ENCODE results near the gene PCBP3.

PCBP3 gene

DNA sequence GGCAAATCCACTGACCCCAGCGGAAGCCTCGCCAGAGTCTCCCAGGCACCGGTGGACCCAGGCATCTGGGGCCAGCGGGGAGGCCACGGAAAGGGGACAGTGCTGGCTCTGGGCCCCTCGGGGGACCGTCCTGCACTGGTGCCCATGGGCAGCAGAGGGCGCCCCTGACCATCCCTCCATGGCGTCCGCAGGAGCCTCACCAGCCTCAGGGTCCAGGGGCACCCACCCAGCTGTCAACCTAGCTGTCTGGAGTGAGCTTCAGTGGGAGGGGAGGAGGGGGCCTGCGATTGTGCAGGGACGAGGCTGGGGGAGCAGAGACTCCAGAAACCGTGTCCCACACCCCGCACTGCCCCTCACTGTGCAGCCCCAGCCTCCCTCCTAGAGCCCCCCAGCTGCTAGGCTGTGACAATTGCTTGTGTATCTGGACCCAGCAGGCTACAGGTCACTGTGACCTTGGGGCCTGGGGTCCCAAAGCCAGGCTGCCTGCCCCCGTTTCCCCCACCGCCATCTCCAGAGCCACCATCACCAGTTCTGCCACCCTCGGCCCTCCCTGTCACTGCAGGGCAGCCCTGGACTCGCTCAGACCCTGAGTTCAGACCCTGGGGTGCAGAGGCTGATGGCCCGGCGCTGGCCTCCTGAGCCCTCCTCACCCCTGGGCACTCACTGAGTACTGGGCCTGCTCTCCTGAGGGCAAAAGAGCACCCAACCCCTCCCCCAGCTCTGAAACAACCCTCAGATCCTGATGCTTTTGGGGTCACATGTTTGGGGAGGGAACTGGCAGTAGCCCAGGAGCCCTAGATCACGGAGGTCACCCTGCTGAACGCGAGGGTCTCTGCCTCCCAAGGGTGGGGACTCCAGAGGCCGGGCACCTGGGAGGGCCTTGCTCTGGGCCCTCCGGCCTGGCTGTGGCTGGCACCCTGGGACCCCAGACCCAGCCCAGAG, 327.4 kb downstream of the PCBP3 start:
- DNase-seq: peak; percentile 87
- Histone ChIP-seq H3K4me3 (ENCODE audit: low read depth, low read length) (no peak overlapping the region), H3K36me3 (no peaks in the 10 kb centered on the region), H3K27ac (peak overlapping the region; percentile 36; the same call in 1 of the 2 replicates), H3K27me3 (ENCODE audit: insufficient read depth, low read depth, severe bottlenecking) (no peaks in the 10 kb centered on the region), H3K9me3 (ENCODE audit: severe bottlenecking) (no peaks in the 10 kb centered on the region)
- TF ChIP-seq CTCF (IDR thresholded peaks at IDR 0.05; ENCODE audit: low read depth, low read length): peak; percentile 99

GRCh38 chr21:45971616-45972352, 328.3 kb downstream of the PCBP3 start:
- no peaks in the 10 kb centered on the region for H3K27me3 ChIP-seq (ENCODE audit: insufficient read depth, low read depth, severe bottlenecking)
- peak; percentile 7 for DNase-seq
- H3K4me3 ChIP-seq (ENCODE audit: low read depth, low read length): no peak overlapping the region
- no peaks in the 10 kb centered on the region for H3K36me3 ChIP-seq
- H3K27ac ChIP-seq: no peak overlapping the region
- H3K9me3 ChIP-seq (ENCODE audit: severe bottlenecking): peaks cover 3% of the 10 kb centered on the region
- no peak for TF ChIP-seq CTCF (IDR thresholded peaks at IDR 0.05; ENCODE audit: low read depth, low read length)

GRCh38 chr21:45972353-45972715, 328.8 kb downstream of the PCBP3 start:
- Histone ChIP-seq H3K27ac (no peak overlapping the region), H3K9me3 (ENCODE audit: severe bottlenecking) (peaks cover 3% of the 10 kb centered on the region), H3K27me3 (ENCODE audit: insufficient read depth, low read depth, severe bottlenecking) (no peaks in the 10 kb centered on the region), H3K4me3 (ENCODE audit: low read depth, low read length) (no peak overlapping the region), H3K36me3 (no peaks in the 10 kb centered on the region)
- TF ChIP-seq CTCF (IDR thresholded peaks at IDR 0.05; ENCODE audit: low read depth, low read length): no peak
- peak; percentile 11 for DNase-seq

DNA sequence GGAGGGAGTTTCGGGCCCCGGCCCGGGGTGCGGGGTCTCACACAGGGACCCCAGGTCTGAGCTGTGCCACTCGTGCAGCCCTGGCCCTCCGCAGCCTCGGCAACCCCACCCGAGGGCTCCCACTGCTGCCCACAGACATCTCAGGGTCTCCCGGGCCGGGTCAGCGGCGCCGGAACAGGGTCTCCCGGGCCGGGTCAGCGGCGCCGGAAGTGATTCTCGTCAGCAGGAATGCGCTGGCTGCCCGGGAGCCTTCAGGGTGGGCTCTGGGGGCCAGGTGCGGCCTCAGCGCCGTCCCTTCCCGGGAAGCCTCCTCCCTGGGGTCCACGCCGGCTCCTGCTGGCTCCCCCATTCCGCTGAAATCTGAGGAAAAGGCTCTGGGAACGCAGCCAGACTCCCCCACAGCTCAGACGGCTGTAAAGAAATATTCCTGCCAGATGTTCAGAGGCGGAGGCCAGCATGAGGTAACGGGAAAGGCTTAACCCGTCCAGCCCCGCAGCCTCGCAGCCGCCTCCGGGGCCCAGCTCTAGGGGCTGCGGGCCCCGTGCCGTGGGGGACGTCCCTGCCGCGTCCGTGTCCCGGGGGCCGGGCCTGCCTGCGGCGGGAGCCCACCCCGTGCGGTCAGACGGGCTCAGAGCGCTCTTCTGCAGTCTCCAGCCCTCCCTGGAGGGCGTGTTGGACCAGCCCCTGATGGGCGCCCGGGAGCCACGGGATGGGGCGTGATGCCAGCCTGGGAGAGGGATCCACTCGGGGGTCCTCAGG, 329.4 kb downstream of the PCBP3 start:
- Histone ChIP-seq H3K9me3 (ENCODE audit: severe bottlenecking) (peaks cover 3% of the 10 kb centered on the region), H3K27me3 (ENCODE audit: insufficient read depth, low read depth, severe bottlenecking) (no peaks in the 10 kb centered on the region), H3K4me3 (ENCODE audit: low read depth, low read length) (peak overlapping the region; percentile 64), H3K27ac (peak overlapping the region; percentile 23), H3K36me3 (no peaks in the 10 kb centered on the region)
- TF ChIP-seq CTCF (IDR thresholded peaks at IDR 0.05; ENCODE audit: low read depth, low read length): no peak
- DNase-seq: peak; percentile 41

DNA sequence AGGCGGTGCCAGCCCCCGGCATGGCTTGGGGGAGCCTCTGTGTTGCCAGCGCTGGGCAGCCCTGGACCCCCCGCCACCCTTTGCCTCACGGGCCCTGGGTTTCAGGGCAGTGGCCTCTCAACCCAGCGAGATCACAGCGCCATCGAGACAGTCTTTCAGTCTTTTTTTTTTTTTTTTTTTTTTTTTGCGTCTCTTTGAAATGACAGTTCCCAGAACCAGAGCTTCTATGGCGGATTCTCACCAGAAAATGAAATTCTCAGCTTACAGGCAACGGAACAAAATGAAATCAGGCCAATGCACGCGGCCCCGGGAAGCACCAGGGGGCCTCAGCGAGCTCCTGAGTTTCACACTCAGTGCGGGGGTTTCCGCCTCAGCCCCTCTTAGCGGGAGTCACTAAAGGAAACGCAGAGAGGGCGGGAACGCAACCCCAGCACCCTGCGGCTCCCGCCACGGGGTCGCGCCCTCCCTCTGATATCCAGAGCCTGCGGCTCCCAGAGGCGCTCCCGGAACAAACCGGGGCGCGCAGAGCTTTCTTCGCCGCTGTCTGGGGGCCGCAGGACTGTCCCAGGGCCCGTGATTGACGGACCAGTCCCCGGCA, 330.0 kb downstream of the PCBP3 start:
- H3K36me3 ChIP-seq: no peaks in the 10 kb centered on the region
- H3K9me3 ChIP-seq (ENCODE audit: severe bottlenecking): peaks cover 3% of the 10 kb centered on the region
- H3K27me3 ChIP-seq (ENCODE audit: insufficient read depth, low read depth, severe bottlenecking): no peaks in the 10 kb centered on the region
- peak overlapping the region; percentile 64 for H3K4me3 ChIP-seq (ENCODE audit: low read depth, low read length)
- peak; percentile 88 for DNase-seq
- TF ChIP-seq CTCF (IDR thresholded peaks at IDR 0.05; ENCODE audit: low read depth, low read length): peak; percentile 83
- H3K27ac ChIP-seq: peak overlapping the region; percentile 81

All from WERI-Rb-1 (cell line).